ENCODE measurements around the gene PGBD1. TPM values are rescaled to one million over a fixed set of nuclear protein-coding genes. Genes with fewer than 3 reads are reported as not detected.

Gene PGBD1
- total and polyA plus RNA-seq, 2 donors (not counting 3 experiments of a cell fraction or from before 2014, with no cell fraction given): 4.2 to 9.6 TPM

- DNase-seq (ENCODE audit: low read depth, low spot score): no peak
- Histone ChIP-seq H3K27ac (ENCODE audit: insufficient read depth, low read depth, low read length) (no peak overlapping the region), H3K9me3 (replicated peaks; ENCODE audit: control insufficient read depth, insufficient read depth, low read length) (peaks cover 7% of the 10 kb centered on the region), H3K27me3 (ENCODE audit: control insufficient read depth in 2 of 2, insufficient read depth in 2 of 2, low read length in 2 of 2) (no peaks in the 10 kb centered on the region), H3K4me3 (replicated peaks in 1 of 3; ENCODE audit: insufficient read depth in 1 of 3, low read depth in 1 of 3, low read length in 3 of 3) (no peak overlapping the region), H3K79me2 (ENCODE audit: control insufficient read depth, insufficient read depth, low read length) (no peaks in the 10 kb centered on the region), H3K4me1 (ENCODE audit: control insufficient read depth, extremely low read depth, insufficient read depth, low read length) (no peaks in the 10 kb centered on the region), H4K20me1 (replicated peaks; ENCODE audit: control insufficient read depth, extremely low read depth, insufficient read depth, low read length) (no peaks in the 10 kb centered on the region), H2AFZ (ENCODE audit: low read depth, low read length) (no peak overlapping the region), H3K9ac (replicated peaks; ENCODE audit: extremely low read depth, insufficient read depth, low read length) (no peak overlapping the region), H3K9me1 (replicated peaks; ENCODE audit: control insufficient read depth, extremely low read depth, insufficient read depth, low read length) (no peaks in the 10 kb centered on the region), H3K4me2 (ENCODE audit: insufficient read depth, low read length) (no peak overlapping the region), H3K36me3 (ENCODE audit: control insufficient read depth in 2 of 2, extremely low read depth in 1 of 2, insufficient read depth in 2 of 2, low read length in 2 of 2) (peaks cover 0 to 4% of the 10 kb centered on the region in 2 experiments)
- no peak for FAIRE-seq
- CTCF ChIA-PET: interaction anchor here (0.7 kb wide), 1 partner anchor 32 kb away, joined by 3 read pairs; no protein-coding TSS in a partner anchor
- dilution Hi-C loops (cut with MboI; ENCODE audit: extremely low pct_ligation_motif_present, low sequenced_read_pairs): no loop called here
- POLR2A ChIA-PET: no interaction called here
- intact Hi-C loops (cut with micrococcal nuclease): no loop called here
- no TSS peak for BruUV-seq (replicated peaks)
- TF ChIP-seq POLR2A (IDR thresholded peaks at IDR 0.05; ENCODE audit: low read depth, low read length): no peak
- no peak for TF ChIP-seq MYC (IDR thresholded peaks at IDR 0.05; ENCODE audit: low read depth, low read length)
- no peak for TF ChIP-seq JUN (IDR thresholded peaks at IDR 0.05; ENCODE audit: borderline replicate concordance, insufficient read depth, insufficient read length, low read depth)
- no peak for TF ChIP-seq FOS (IDR thresholded peaks at IDR 0.05; ENCODE audit: borderline replicate concordance, insufficient read depth, low read length)
- no peak for TF ChIP-seq MAX (IDR thresholded peaks at IDR 0.05; ENCODE audit: insufficient read depth, insufficient read length)
- no peak for TF ChIP-seq EZH2 (IDR thresholded peaks at IDR 0.05; ENCODE audit: borderline replicate concordance, low read depth, low read length, severe bottlenecking)
- no peak for TF ChIP-seq CTCF (IDR thresholded peaks at IDR 0.05; ENCODE audit: extremely low read depth in 1 of 2, insufficient read depth in 1 of 2, low read depth in 1 of 2, low read length in 2 of 2)
- no peak for TF ChIP-seq POLR2AphosphoS5 (IDR thresholded peaks at IDR 0.05; ENCODE audit: insufficient read depth, low read depth, low read length)
- TF ChIP-seq GATA2 (IDR thresholded peaks at IDR 0.05; ENCODE audit: insufficient read depth, insufficient read length, low read depth, low read length): no peak
These were observed 42.5 kb downstream of the PGBD1 start for GRCh38 chr6:28323813-28324424.
